Cardiac fibroblast (primary cell): Measurements from ENCODE around the gene RACK1.

Source experiments
- DNase-seq, 2 donors: peaks; one replicate each; pipeline versions ENCODE4 v3.0.0 to v3.0.0-alpha.2; 2010; ENCODE audit warnings: low read depth in 2 of 2
- H3K4me3 ChIP-seq, 2 donors: replicated peaks in 1 of 2; 1 replicate in 1 of 2; 2 replicates in 1 of 2; pipeline ENCODE4 v1.5.1; 2011; ENCODE audit warnings: low read depth in 2 of 2, low read length in 2 of 2, mild to moderate bottlenecking in 2 of 2, moderate library complexity in 1 of 2
- TF ChIP-seq, protein P1 (sequence below): IDR thresholded peaks from one replicate; pipeline ENCODE4 v1.5.1; 2011; ENCODE audit warnings: low read depth, mild to moderate bottlenecking, low read length, inconsistent platforms

RACK1 gene

DNA sequence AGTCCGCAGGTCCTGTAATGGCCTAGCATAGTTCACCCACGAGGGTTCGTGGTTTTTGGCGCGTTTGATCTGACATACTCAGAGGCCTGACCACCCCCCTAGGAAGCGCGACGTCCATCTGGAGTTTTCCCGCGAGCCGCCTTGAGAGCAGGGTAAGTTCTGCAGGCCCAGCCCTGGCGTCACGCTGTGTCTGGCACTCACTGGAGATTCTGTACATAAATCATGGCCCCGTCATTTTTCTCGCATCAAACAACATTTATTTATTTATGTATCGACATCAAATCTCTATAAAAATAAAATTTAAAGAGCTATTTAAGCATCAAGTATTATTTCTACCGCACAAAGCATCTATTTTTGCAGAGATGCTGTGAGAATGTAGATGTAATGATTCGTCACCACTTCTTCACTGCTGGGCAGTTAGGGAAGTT is 21.1 kb downstream of the RACK1 start:
- H3K4me3 ChIP-seq: peak overlapping the region; percentile 89 to 90
- no peak for DNase-seq
- TF ChIP-seq, protein P1, sequence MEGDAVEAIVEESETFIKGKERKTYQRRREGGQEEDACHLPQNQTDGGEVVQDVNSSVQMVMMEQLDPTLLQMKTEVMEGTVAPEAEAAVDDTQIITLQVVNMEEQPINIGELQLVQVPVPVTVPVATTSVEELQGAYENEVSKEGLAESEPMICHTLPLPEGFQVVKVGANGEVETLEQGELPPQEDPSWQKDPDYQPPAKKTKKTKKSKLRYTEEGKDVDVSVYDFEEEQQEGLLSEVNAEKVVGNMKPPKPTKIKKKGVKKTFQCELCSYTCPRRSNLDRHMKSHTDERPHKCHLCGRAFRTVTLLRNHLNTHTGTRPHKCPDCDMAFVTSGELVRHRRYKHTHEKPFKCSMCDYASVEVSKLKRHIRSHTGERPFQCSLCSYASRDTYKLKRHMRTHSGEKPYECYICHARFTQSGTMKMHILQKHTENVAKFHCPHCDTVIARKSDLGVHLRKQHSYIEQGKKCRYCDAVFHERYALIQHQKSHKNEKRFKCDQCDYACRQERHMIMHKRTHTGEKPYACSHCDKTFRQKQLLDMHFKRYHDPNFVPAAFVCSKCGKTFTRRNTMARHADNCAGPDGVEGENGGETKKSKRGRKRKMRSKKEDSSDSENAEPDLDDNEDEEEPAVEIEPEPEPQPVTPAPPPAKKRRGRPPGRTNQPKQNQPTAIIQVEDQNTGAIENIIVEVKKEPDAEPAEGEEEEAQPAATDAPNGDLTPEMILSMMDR: no peak

DNA sequence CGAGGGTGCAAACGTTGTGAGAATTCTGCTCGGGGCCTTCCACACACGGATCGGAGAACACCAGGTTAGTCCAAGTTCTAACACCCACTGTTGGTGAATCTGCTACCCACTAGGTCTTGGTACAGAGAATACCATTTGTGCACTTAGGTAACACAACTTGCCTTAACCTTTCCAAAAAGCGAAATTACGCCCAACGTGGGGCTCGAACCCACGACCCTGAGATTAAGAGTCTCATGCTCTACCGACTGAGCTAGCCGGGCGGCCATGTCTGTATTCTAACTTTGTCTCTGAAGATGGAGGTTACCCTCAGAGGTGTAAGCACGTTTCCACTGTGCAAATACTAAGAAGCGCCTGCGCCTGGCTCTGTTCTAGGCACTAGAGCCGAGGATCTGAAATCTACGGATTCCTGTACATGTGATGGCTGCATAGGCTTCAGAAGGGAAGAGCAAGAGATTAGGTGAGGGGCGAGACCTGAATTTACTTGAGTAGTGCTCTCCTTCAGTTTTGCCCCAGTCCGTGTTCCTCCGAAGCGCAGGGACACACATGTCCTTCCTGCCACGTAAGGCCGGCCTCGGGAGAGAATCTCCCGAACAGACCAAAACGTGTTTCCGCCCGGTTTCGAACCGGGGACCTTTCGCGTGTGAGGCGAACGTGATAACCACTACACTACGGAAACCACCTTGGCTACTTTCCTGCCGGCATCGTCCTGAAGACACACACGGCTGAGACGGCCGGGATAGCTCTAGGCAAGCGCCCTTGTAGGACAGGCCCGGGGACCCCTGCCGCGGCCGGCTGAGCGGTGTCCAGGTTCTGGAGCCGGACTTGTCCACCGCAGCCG is 21.7 kb downstream of the RACK1 start:
- peak; percentile 94 to 99 for DNase-seq
- TF ChIP-seq, protein P1: no peak
- H3K4me3 ChIP-seq: peak overlapping the region; percentile 89 to 90

DNA sequence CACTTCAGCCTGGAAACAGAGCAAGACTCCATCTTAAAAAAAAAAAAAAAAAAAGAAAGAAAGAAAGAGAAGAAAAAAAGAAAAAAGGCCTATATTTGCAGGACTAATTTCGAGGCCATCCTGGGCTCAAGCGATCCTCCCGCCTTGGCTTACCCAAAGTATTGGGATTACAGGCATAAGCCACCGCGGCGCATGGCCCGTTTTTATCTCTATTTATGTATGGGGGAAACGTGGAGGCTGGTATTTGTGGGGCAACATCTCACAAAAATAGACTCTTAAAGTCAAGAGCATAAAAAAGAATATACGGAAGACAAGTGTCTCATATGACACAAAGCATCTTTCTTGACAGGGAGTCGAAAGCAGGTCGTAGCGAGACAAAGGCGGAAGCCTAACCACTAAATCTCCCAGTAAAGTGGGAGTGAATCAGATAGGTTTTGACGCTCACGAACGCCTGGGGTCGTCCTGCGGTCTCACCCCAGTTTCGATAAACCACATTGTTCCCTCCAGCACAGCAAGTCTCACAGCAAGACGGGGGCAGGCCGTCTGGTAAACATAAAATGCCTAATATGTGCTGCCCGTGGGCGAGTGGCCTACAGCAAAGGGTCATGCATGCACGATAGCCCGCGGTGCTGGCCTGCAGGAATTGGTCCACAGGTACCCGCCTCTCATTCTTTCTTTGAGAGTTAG is 22.5 kb downstream of the RACK1 start:
- peak overlapping the region in 1 of 2 donors; percentile 27 for H3K4me3 ChIP-seq
- TF ChIP-seq, protein P1: no peak
- DNase-seq: no peak

DNA sequence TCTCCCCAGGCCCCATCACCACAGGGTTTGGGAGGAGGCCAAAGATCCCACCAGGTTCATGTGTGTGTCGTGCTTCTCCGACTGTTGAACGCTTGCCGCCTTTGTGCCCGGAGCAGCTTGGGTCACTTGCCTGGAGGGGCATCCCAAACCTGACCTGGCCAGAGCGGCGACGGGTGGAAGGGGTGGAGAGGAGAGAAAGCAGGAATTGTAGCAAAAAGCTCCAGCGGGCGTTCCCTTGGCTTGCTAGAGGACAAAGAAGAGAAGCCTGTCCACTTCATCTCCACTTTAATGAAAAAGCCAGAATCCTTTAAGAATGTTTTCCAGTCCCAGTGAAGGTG is 23.6 kb downstream of the RACK1 start:
- TF ChIP-seq, protein P1: no peak
- DNase-seq: no peak
- H3K4me3 ChIP-seq: no peak overlapping the region

DNA sequence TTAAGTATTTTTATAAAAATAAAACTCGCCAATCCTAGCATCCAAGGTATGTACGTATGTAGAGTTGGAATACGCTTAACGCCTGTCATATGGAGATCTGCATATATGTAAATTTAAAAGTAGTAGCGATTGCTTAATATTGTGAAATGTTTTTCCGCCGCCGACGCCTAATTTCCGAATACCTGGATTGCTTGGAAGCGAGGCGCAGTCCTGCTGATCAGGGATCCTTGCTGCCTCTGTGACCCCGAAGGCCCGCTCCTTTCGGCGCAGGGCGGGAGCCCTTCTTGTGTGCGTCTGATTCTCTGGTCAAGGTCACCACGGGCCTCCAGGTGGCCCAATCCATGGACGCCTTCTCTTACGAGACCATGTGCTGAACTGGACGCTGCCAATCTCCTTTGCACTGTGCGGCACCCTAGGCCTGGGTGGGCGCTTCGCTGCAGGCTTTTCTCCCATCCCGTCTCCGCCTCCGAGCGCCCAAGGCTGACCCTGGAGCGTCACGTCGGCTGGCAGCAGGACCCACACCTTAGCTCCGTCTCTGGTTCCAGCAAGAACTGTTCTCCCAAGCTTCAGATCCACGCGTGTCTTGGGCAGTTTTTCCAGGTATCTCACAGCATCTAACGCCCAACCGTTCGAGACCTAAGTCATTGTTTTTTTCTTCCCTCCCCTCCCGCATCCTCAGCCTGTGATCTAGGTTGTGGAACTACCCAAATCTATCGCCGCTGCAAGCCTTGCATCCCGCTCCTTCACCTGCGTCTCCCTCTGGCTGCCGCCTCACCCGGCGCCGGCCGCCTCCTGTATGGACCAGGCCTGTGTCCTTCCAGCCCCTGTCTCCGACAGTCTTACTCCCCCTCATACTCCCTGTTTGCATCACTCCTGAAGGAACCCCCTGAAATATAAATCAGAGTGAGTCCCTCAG is 24.2 kb downstream of the RACK1 start:
- H3K4me3 ChIP-seq: no peak overlapping the region
- TF ChIP-seq, protein P1: no peak
- no peak for DNase-seq

DNA sequence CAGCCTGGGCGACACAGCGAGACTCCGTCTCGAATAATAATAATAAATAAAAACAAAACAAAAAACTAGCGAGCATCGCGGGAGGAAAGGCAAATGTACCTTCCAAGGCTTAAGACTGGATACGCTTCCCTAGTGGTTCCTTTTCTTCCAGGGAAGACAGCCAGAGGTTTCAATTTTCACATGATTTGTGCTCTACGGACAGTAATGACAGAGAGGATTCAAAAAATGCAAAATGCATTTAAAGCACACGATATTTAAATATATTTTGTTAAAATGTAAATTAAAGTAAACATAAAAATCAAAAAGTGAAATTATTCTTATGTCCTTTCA is 24.9 kb downstream of the RACK1 start:
- H3K4me3 ChIP-seq: peak overlapping the region; percentile 21 to 33
- TF ChIP-seq, protein P1: no peak
- peak in 1 of 2 donors; percentile 38 for DNase-seq
